CD14-positive monocyte (primary cell): ENCODE measurements around the gene ZNF471. TPM values are rescaled to one million over a fixed set of nuclear protein-coding genes. Genes with fewer than 3 reads are reported as not detected.
A peak's percentile ranks its signal among the peaks of the same experiment; 100 is the strongest.

ENCODE experiments used
- DNase-seq, 3 donors: peaks; one replicate each; pipeline ENCODE4 v3.0.0-alpha.2; 2011 to 2022
- H2AFZ ChIP-seq: 2 replicates; pipeline ENCODE4 v1.6.0; 2012; ENCODE audit warnings: mild to moderate bottlenecking, low read depth, low read length, inconsistent platforms; ENCODE audit not compliant: insufficient read depth, poor library complexity, severe bottlenecking
- H3K27ac ChIP-seq, 2 donors: 1 replicate in 1 of 2; 2 replicates in 1 of 2; pipeline ENCODE4 v1.5.1; 2012 to 2013; ENCODE audit warnings: low read length in 2 of 2, control low read depth in 1 of 2, inconsistent platforms in 1 of 2, low read depth in 1 of 2, mild to moderate bottlenecking in 1 of 2
- H3K27me3 ChIP-seq, 2 donors: one replicate each; pipeline versions ENCODE4 v1.6.0 to v1.6.1; 2011 to 2013; ENCODE audit warnings: low read length in 2 of 2; ENCODE audit not compliant: control insufficient read depth in 2 of 2, insufficient read depth in 2 of 2
- H3K36me3 ChIP-seq, 2 donors: replicated peaks in 1 of 2; 1 replicate in 1 of 2; 2 replicates in 1 of 2; pipeline versions ENCODE4 v1.5.1 to v1.6.1; 2012 to 2013; ENCODE audit warnings: low read length in 2 of 2, control low read depth in 1 of 2, inconsistent platforms in 1 of 2, mild to moderate bottlenecking in 1 of 2; ENCODE audit not compliant: insufficient read depth in 2 of 2, control insufficient read depth in 1 of 2
- H3K4me1 ChIP-seq, 2 donors: 1 replicate in 1 of 2; 2 replicates in 1 of 2; pipeline versions ENCODE4 v1.5.1 to v1.6.1; 2012 to 2013; ENCODE audit warnings: low read length in 2 of 2, control low read depth in 1 of 2, inconsistent platforms in 1 of 2, mild to moderate bottlenecking in 1 of 2, moderate library complexity in 1 of 2; ENCODE audit not compliant: insufficient read depth in 2 of 2, control insufficient read depth in 1 of 2
- H3K4me2 ChIP-seq: replicated peaks from 2 replicates; pipeline ENCODE3; 2012; ENCODE audit warnings: low read length, moderate library complexity, mild to moderate bottlenecking; ENCODE audit not compliant: poor library complexity, severe bottlenecking; ENCODE audit errors: extremely low read depth
- H3K4me3 ChIP-seq, 3 experiments: fragments of 200-600 bp in 1 of 3; sonication (generic) in 1 of 3; replicated peaks in 1 of 3; 1 replicate in 2 of 3; 2 replicates in 1 of 3; pipeline ENCODE4 v1.5.1; 2011 to 2013; ENCODE audit warnings: low read length in 3 of 3, mild to moderate bottlenecking in 3 of 3, control low read depth in 2 of 3, low read depth in 2 of 3, inconsistent platforms in 1 of 3, moderate library complexity in 1 of 3
- H3K79me2 ChIP-seq: 2 replicates; pipeline ENCODE4 v1.6.0; 2012; ENCODE audit warnings: mild to moderate bottlenecking, control low read depth, inconsistent platforms, low read length, moderate library complexity; ENCODE audit not compliant: insufficient read depth
- H3K9ac ChIP-seq: 2 replicates; pipeline ENCODE4 v1.6.0; 2017; ENCODE audit warnings: low read length, mild to moderate bottlenecking; ENCODE audit not compliant: insufficient read depth, poor library complexity, severe bottlenecking
- H3K9me3 ChIP-seq, 2 donors: replicated peaks in 1 of 2; 1 replicate in 1 of 2; 2 replicates in 1 of 2; pipeline versions ENCODE4 v1.5.1 to v1.6.1; 2012 to 2013; ENCODE audit warnings: low read length in 2 of 2, control low read depth in 1 of 2; ENCODE audit not compliant: control insufficient read depth in 1 of 2, insufficient read depth in 1 of 2
- H4K20me1 ChIP-seq: 2 replicates; pipeline ENCODE4 v1.6.0; 2012; ENCODE audit warnings: mild to moderate bottlenecking, low read length, control low read depth, moderate library complexity; ENCODE audit not compliant: insufficient read depth
- H3K27ac Mint-ChIP-seq, 7 donors: one replicate each; pipeline ENCODE4 v1.8.0; 2020; ENCODE audit warnings: mild to moderate bottlenecking in 7 of 7, mixed read lengths in 7 of 7, moderate library complexity in 6 of 7, inconsistent platforms in 2 of 7
- H3K27me3 Mint-ChIP-seq, 3 donors: one replicate each; pipeline ENCODE4 v1.8.0; 2021 to 2022; ENCODE audit warnings: low read depth in 3 of 3, mild to moderate bottlenecking in 3 of 3, mixed read lengths in 3 of 3, moderate library complexity in 3 of 3, inconsistent platforms in 1 of 3
- H3K36me3 Mint-ChIP-seq, 2 donors: one replicate each; pipeline ENCODE4 v1.8.0; 2020; ENCODE audit warnings: mixed read lengths in 2 of 2, inconsistent platforms in 1 of 2, mild to moderate bottlenecking in 1 of 2
- H3K4me1 Mint-ChIP-seq: one replicate; pipeline ENCODE4 v1.8.0; 2020; ENCODE audit warnings: mild to moderate bottlenecking, mixed read lengths
- H3K4me3 Mint-ChIP-seq, 2 donors: one replicate each; pipeline ENCODE4 v1.8.0; 2020; ENCODE audit warnings: mild to moderate bottlenecking in 2 of 2, mixed read lengths in 2 of 2, moderate library complexity in 1 of 2
- H3K9me3 Mint-ChIP-seq, 7 donors: one replicate each; pipeline ENCODE4 v1.8.0; 2020 to 2022; ENCODE audit warnings: mixed read lengths in 7 of 7, mild to moderate bottlenecking in 6 of 7, moderate library complexity in 6 of 7, inconsistent platforms in 2 of 7
- CTCF ChIP-seq: fragments of 200-600 bp; IDR thresholded peaks from one replicate; pipeline ENCODE4 v1.8.0; 2022; ENCODE audit warnings: antibody characterized with exemption, mild to moderate bottlenecking
- WGBS: methylation state at CpG from one replicate; pipeline ENCODE4 v1.1.5; 2013; ENCODE audit warnings: missing lambda C conversion rate; ENCODE audit not compliant: insufficient coverage; 5-methylcytosine and 5-hydroxymethylcytosine counted together
- intact Hi-C, 2 donors: fragments of 100-400 bp; cut with micrococcal nuclease; formaldehyde crosslinking; loops; one replicate each; pipeline versions ENCODE4 v1.15.0 to v1.15.1; 2023
- polyA plus RNA-seq, 3 donors: library from polyadenylated mRNA; depleted of rRNA in 1 of 3; unstranded in 2 of 3; stranded (reverse) in 1 of 3; fragments of 300-500 nt in 2 of 3; fragments of >200 nt in 1 of 3; fragmentation: Illumina TruSeq in 2 of 3; gene quantifications; 1 replicate in 2 of 3; 2 replicates in 1 of 3; pipeline ENCODE4 v1.2.3, GENCODE V29; 2012 to 2021

ZNF471 gene
- polyA plus RNA-seq, 3 donors = 0.14 to 0.16 TPM; not detected in 1

GRCh38 chr19:56567274-56568120 is 59.8 kb downstream of the ZNF471 start, which contains the start of gene ZNF470:
Gene ZNF470, plus strand, starts transcription at chr19:56567468. Its CDS starts 2,844 bp downstream, at chr19:56570312.
- H3K9ac ChIP-seq = peak within 1 kb of the TSS; percentile 79
- H3K4me3 Mint-ChIP-seq = peak within 1 kb of the TSS; percentile 93 to 99
- H3K4me2 ChIP-seq = peak within 1 kb of the TSS; percentile 94
- H3K9me3 Mint-ChIP-seq = peaks cover 48 to 96% (median 90%) of the 10 kb centered on the region in 7 donors
- WGBS = 5% methylated on average over 63 of the region's 66 CpGs
- no peaks in the 10 kb centered on the region for H3K79me2 ChIP-seq
- H3K27ac Mint-ChIP-seq = peak within 1 kb of the TSS; percentile 72 to 94 (median 86)
- H3K4me1 Mint-ChIP-seq = peaks cover 11% of the 10 kb centered on the region
- DNase-seq = peak; percentile 86 to 89 (median 88)
- no peak for TF ChIP-seq CTCF
- peaks cover 20 to 27% of the 10 kb centered on the region in 2 donors for H3K36me3 Mint-ChIP-seq
- peak within 1 kb of the TSS; percentile 63 to 99 (median 88) for H3K4me3 ChIP-seq
- H3K27ac ChIP-seq = peak within 1 kb of the TSS; percentile 46 to 81
- no peaks in the 10 kb centered on the region for H3K27me3 ChIP-seq
- H3K4me1 ChIP-seq = peaks cover 11 to 15% of the 10 kb centered on the region in 2 donors
- peaks cover 2 to 38% of the 10 kb centered on the region in 2 donors for H3K36me3 ChIP-seq
- H2AFZ ChIP-seq = peak within 1 kb of the TSS; percentile 99
- intact Hi-C loops = loop anchor here (10.0 kb wide), 1 partner anchor 163 kb away; the partner anchor contains the start of gene ZNF583 (in 2 of the 2)
- no peaks in the 10 kb centered on the region for H4K20me1 ChIP-seq
- peaks cover 54 to 85% of the 10 kb centered on the region in 2 donors for H3K9me3 ChIP-seq
- peaks cover 0 to 3% (median 1%) of the 10 kb centered on the region in 3 donors for H3K27me3 Mint-ChIP-seq

GRCh38 chr19:56572589-56572988 is 64.9 kb downstream of the ZNF471 start:
- no peak overlapping the region for H2AFZ ChIP-seq
- peaks cover 38 to 56% of the 10 kb centered on the region in 2 donors for H3K36me3 Mint-ChIP-seq
- H3K4me3 ChIP-seq = no peak overlapping the region
- intact Hi-C loops = no loop called here
- DNase-seq = no peak
- H3K27me3 ChIP-seq = no peaks in the 10 kb centered on the region
- H4K20me1 ChIP-seq = no peaks in the 10 kb centered on the region
- H3K4me1 Mint-ChIP-seq = peaks cover 4% of the 10 kb centered on the region
- no peaks in the 10 kb centered on the region for H3K79me2 ChIP-seq
- WGBS = no CpG with 5 or more reads among the region's 2 CpGs
- H3K27ac ChIP-seq = no peak overlapping the region
- H3K36me3 ChIP-seq = peaks cover 2 to 86% of the 10 kb centered on the region in 2 donors
- no peak for TF ChIP-seq CTCF
- no peak overlapping the region for H3K9ac ChIP-seq
- no peak overlapping the region for H3K4me3 Mint-ChIP-seq
- H3K9me3 Mint-ChIP-seq = peaks cover 40 to 94% (median 88%) of the 10 kb centered on the region in 7 donors
- no peak overlapping the region for H3K4me2 ChIP-seq
- H3K9me3 ChIP-seq = peaks cover 49 to 93% of the 10 kb centered on the region in 2 donors
- no peak overlapping the region for H3K27ac Mint-ChIP-seq
- no peaks in the 10 kb centered on the region for H3K27me3 Mint-ChIP-seq
- peaks cover 6 to 8% of the 10 kb centered on the region in 2 donors for H3K4me1 ChIP-seq
